HG02884 (cell line): ENCODE results near the gene NAA38.
"Not testable (repeated sequence)": the region's sequence is repeated elsewhere in the genome, so short reads cannot be mapped to it uniquely, and the experiment has no call there.

Source experiments
- ATAC-seq: cut with Tn5 transposase; IDR thresholded peaks from one replicate; pipeline ENCODE4 v1.9.1; 2021; ENCODE audit warnings: mild to moderate bottlenecking, moderate library complexity; ENCODE audit not compliant: unreplicated experiment

NAA38 gene

DNA sequence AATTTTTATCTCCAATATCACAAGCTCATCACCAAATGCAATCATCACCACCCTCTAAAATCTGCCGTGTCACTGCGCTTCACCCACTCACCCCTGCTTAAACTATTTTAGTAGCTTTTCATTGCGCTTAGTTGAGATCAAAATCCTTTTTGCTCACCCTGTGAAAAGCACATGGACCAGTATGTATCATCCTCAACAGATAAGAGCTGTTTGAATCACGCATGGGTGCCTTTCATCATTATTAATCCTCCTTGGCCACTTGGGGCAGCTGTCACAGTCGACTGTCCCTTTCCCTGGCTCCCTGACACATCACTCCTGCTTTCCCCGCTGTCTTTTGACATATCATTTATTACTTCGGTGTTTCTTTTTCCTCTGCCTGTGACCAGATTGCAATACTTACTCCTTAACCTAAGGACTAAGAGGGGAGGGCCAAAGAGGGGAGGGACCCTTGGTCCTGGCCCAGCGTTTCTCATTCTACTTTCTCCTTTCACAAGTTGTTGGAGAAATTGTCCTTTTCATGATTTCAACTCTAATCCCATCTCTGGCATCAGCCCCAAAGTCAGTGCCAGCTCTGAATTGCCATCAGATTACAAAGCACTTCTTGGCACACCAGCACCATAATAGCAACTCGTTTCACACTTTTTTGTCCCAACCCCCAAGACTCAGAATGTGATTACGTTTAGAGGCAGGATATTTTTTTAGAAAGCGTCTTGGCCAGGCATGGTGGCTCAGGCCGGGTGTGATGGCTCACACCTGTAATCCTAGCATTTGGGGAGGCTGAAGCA is 32.0 kb downstream of the NAA38 start:
- no peak for ATAC-seq

DNA sequence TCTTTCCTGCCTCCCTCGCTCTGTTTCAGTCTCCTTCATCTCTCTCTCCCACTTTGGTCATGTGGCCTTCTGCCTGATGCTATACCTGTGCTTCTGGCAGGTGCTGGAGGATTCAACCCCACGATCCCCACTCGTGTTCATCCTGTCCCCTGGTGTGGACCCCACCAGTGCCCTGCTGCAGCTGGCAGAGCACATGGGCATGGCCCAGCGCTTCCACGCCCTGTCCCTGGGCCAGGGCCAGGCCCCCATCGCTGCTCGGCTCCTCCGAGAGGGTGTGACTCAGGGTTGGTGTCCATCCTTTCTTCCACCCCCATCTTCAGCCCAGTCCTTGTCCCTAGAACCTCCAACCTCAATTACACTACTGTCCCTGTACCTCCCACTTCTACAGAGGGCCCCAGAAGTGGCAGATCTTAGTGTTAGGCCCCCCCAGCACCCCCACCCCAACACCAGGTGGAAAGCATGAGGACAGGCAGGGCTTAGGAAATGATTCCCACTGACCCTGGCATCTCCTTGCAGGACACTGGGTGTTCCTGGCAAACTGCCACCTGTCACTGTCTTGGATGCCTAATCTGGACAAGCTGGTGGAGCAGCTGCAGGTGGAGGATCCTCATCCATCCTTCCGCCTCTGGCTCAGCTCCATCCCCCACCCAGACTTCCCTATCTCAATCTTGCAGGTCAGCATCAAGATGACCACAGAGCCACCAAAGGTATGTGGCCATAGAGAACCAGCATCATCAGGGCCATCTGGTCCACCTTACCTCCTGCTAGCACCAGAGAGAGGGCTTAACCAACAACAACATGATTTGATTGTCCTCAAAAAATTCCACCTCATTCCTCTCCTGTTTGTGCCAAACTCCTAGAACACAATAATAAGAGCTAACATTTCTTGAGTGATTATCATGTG is 33.1 kb downstream of the NAA38 start:
- ATAC-seq, result no peak

DNA sequence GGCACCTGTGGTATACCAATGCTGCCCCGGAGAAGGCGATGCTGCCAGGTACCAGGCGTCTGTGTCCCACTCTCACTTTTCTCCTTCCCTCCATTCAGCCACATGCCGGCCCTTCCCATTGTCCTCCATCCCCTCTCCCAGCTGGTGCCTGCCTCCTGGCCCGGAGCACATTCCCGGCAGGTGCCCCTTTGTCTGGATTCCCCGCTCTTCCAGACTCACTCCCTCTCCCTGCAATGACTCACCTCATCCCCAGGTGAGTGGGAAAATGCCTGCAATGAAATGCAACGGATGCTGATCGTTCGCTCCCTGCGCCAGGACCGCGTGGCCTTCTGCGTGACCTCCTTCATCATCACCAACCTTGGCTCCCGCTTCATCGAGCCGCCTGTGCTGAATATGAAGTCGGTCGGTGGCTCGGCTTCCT is 33.8 kb downstream of the NAA38 start:
- ATAC-seq, result no peak

DNA sequence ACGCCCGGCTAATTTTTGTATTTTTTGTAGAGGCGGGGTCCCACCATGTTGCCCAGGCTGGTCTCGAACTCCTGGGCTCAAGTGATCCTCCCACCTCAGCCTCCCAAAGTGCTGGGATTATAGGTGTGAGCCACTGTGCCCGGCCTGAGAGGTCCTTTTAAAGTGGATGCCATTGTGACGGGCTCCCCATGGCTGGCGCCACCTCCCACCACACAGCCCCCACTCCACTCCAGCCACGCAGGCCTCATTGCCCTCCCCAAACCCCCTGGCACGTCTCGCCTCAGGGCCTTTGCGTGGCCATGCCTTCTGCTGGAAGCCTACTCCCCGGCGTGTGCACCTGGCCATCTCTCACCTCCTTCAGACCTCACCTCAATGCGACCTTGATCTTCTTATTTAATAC is 35.2 kb downstream of the NAA38 start:
- ATAC-seq, result no peak

- ATAC-seq, result no peak
Observed at GRCh38 chr17:7820231-7820630, 37.1 kb downstream of the NAA38 start.

- no peak for ATAC-seq
Observed at GRCh38 chr17:7818746-7819645, 38.4 kb downstream of the NAA38 start.

- ATAC-seq, result no peak
Observed at GRCh38 chr17:7818026-7818425, 39.3 kb downstream of the NAA38 start.

DNA sequence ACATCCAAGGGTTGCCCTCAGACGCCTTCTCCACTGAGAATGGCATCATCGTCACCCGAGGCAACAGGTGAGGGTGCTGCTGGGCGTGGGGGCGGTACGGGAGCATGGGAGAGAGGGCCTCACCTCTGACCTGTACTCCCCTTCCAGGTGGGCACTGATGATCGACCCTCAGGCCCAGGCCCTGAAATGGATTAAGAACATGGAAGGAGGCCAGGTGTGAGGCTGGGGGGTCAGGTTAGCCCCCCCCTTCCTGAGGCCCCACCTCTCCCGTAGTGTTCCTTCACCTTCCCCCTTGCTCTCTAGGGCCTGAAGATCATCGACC is 39.8 kb downstream of the NAA38 start:
- no peak for ATAC-seq

DNA sequence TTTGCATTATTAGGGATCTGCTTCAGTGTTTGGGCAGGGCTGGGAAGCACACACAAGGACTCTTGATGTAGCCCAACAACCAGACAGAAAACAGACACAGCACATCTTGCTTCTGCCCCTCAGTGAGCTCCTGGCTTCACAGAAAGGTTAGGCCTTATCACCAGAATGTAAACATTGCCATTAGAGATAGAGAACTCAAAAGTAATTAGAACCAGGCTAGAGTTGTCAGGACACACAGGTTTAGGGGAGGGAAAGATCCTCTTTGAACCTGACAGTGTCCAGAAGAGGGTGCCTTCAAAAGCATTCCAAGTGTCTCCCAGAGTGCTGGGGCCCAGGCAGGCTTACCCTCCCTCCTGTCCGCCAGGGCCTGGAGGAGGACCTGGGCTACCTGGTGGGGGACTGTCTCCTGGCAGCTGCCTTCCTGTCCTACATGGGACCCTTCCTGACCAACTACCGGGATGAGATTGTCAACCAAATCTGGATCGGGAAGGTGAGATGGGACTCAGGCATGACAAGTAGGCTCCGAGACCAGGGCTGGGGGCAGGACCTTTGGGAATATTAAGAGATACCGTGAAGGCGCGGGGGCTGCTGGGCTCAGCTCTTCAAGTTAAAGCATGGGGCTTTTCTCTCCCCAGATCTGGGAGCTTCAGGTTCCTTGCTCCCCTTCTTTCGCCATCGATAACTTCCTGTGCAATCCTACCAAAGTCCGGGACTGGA is 40.3 kb downstream of the NAA38 start:
- no peak for ATAC-seq

GRCh38 chr17:7814969-7815368 is 42.4 kb downstream of the NAA38 start:
- no peak for ATAC-seq

DNA sequence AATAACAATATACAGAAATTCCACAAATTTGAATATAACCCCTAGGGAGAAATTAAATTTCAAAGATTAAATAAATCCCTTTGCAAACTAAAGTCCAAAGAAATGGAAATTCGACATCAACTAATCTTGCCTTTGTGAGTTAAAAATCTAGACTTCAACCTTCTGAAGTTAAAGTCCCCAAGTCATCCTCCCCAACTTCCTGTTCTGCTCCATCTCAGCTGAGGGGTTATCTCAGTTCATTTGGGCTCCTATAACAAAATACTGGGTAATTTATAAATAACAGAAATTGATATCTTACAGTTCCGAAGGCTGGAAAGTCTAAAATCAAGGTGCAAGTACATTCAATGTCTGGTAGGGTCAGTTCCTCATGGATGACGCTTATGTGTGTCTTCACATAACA is 46.1 kb downstream of the NAA38 start:
- ATAC-seq, result no peak

- not testable (repeated sequence) for ATAC-seq
Observed at GRCh38 chr17:7809791-7810343, 47.5 kb downstream of the NAA38 start.

- no peak for ATAC-seq
Observed at GRCh38 chr17:7809086-7809790, 48.1 kb downstream of the NAA38 start.

DNA sequence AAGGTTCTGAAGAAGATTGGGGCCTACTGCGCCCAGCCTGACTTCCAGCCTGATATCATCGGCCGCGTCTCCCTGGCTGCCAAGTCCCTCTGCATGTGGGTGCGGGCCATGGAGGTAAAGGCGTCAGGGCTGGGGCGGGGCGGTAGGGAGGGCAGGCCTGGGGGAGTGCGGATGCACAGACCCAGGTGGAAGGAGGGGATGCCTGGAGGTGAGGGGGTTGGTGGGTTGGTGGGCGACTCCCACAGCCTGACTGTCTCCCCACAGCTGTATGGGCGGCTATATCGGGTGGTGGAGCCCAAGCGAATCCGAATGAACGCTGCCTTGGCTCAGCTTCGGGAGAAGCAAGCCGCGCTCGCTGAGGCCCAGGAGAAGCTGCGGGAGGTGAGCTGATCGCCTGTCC is 50.2 kb downstream of the NAA38 start:
- no peak for ATAC-seq
